ENCODE measurements around the gene NLRP4. TPM values are rescaled to one million over a fixed set of nuclear protein-coding genes. Genes with fewer than 3 reads are reported as not detected.

Gene NLRP4
- total RNA-seq, 4 donors from 2014 or later: not detected

DNA sequence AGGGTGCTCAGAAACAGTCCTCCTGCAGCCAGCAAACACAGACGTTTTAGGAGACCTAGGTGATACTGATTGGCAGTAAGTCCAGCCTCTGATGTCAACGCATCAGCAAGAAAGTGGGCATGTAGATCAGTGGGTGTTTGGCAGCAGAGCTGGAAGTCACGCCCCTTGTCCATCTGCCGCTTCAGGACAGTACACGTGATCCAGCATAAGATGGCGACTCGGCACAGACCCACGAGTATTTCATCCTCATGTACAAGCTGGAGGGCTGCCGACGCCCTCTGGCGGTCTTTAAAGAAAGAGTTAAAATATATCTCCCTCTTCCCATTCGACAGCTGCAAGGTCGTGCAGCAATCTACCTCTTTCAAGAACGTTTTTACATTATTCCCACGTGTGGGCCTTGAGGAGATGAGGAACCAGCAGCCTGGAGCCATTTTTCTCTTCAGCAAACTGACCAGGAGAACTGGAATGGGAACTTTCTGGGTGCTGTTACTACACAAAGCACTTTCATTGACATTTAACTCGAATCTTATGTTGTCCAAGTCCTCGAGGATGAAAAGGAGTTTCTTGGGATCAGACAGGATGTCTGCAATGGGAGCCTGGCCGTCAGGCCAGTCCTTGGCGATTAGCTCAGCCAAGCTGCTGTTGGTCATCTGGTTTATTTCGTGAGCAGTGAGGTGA lies 26.8 kb upstream of the NLRP4 start:
- H3K9me3 ChIP-seq: peaks cover 0 to 3% (median 0%) of the 10 kb centered on the region in 4 donors
- peaks cover 0 to 18% (median 0%) of the 10 kb centered on the region in 4 donors for H3K27me3 ChIP-seq
- H3K27ac ChIP-seq (replicated peaks in 1 of 4): no peak overlapping the region
- TF ChIP-seq POLR2AphosphoS5 (IDR thresholded peaks at IDR 0.05) (no peak), EP300 (IDR thresholded peaks at IDR 0.05) (no peak), POLR2A (IDR thresholded peaks at IDR 0.05; ENCODE audit: low read depth) (no peak)
- TF ChIP-seq, protein P1, sequence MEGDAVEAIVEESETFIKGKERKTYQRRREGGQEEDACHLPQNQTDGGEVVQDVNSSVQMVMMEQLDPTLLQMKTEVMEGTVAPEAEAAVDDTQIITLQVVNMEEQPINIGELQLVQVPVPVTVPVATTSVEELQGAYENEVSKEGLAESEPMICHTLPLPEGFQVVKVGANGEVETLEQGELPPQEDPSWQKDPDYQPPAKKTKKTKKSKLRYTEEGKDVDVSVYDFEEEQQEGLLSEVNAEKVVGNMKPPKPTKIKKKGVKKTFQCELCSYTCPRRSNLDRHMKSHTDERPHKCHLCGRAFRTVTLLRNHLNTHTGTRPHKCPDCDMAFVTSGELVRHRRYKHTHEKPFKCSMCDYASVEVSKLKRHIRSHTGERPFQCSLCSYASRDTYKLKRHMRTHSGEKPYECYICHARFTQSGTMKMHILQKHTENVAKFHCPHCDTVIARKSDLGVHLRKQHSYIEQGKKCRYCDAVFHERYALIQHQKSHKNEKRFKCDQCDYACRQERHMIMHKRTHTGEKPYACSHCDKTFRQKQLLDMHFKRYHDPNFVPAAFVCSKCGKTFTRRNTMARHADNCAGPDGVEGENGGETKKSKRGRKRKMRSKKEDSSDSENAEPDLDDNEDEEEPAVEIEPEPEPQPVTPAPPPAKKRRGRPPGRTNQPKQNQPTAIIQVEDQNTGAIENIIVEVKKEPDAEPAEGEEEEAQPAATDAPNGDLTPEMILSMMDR (IDR thresholded peaks at IDR 0.05): peak in 2 of 3 experiments; percentile 7 to 15
- 41% methylated on average over 14 of the region's 20 CpGs for WGBS
- no peaks in the 10 kb centered on the region for H3K4me1 ChIP-seq
- intact Hi-C loops (cut with DNase I): no loop called here
- no peak for DNase-seq (ENCODE audit: extremely low spot score)
- H3K4me3 ChIP-seq: no peak overlapping the region
- H3K36me3 ChIP-seq: no peaks in the 10 kb centered on the region

DNA sequence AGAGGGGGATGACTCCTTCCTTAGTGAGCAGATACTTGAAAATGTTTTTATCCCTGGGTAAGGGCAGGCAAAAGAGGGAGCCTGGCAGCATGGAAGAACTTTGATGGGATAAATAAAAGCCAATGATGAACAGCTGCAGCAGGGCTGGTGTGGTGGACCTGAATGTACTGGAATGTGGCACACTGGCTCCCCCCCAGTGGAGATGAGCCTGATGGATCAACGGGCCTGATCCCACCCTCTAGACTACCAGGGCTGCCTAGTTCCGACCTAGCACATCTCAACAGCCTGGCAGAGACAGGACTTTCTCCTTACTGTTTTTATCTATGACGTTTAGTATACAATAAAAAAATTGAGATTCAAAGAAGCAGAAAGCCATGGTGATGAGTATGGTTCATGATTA lies 25.0 kb upstream of the NLRP4 start:
- intact Hi-C loops (cut with DNase I): no loop called here

DNA sequence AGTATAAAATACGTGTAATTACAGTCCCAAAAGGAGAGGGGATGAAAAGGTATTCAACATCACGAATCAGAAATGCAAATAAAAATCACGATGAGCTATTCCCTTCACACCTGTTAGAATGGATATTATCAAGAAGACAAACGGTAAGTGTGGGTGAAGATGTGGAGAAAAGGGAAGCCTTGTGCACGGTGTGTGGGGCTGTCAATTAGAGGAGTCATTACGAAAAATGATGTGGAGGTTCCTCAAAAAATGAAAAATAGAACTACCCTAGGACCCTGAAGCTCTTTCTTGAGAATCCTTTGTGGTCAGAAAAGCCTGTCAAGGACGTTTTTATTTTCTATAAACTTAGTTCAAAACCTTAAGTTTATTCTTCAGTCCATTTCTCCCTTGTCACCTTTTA lies 23.9 kb upstream of the NLRP4 start:
- DNase-seq (ENCODE audit: extremely low spot score): no peak
- Histone ChIP-seq H3K4me3 (no peak overlapping the region), H3K36me3 (no peaks in the 10 kb centered on the region), H3K9me3 (no peaks in the 10 kb centered on the region), H3K27ac (replicated peaks in 1 of 4) (no peak overlapping the region), H3K4me1 (no peaks in the 10 kb centered on the region), H3K27me3 (peaks cover 0 to 18% (median 0%) of the 10 kb centered on the region in 4 donors)
- TF ChIP-seq, protein P1 (IDR thresholded peaks at IDR 0.05): no peak
- TF ChIP-seq POLR2AphosphoS5 (IDR thresholded peaks at IDR 0.05) (no peak), POLR2A (IDR thresholded peaks at IDR 0.05; ENCODE audit: low read depth) (no peak), EP300 (IDR thresholded peaks at IDR 0.05) (no peak)
- intact Hi-C loops (cut with DNase I): no loop called here
- WGBS: 52% methylated on average over 7 of the region's 7 CpGs

More for the DNA sequence above, 25.0 kb upstream of the NLRP4 start:
- WGBS: 48% methylated on average over 3 of the region's 3 CpGs
- no peaks in the 10 kb centered on the region for H3K36me3 ChIP-seq
- DNase-seq (ENCODE audit: extremely low spot score): no peak
- no peak overlapping the region for H3K27ac ChIP-seq (replicated peaks in 1 of 4)
- TF ChIP-seq EP300 (IDR thresholded peaks at IDR 0.05): no peak
- no peak for TF ChIP-seq POLR2A (IDR thresholded peaks at IDR 0.05; ENCODE audit: low read depth)
- no peak for TF ChIP-seq POLR2AphosphoS5 (IDR thresholded peaks at IDR 0.05)
- TF ChIP-seq, protein P1 (IDR thresholded peaks at IDR 0.05): no peak
- H3K4me3 ChIP-seq: no peak overlapping the region
- peaks cover 0 to 18% (median 0%) of the 10 kb centered on the region in 4 donors for H3K27me3 ChIP-seq
- no peaks in the 10 kb centered on the region for H3K9me3 ChIP-seq
- no peaks in the 10 kb centered on the region for H3K4me1 ChIP-seq

DNA sequence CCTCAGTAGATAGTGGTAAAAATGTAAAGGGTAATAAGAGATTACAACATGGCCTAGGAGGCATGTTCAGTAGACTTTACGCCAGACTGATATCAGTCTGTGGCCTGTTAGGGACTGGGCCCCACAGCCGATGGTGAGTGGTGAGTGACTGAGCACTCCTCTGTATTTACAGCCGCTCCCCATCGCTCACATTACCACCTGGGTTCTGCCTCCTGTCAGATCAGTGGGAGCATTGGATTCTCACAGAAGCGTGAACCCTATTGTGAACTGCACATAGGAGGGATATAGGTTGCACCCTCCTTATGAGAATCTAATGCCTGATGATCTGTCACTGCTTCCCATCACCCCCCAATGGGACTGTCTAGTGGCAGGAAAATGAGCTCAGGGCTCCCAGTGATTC lies 22.4 kb upstream of the NLRP4 start:
- WGBS: 85% methylated on average over 5 of the region's 5 CpGs
- Histone ChIP-seq H3K27me3 (peaks cover 0 to 18% (median 0%) of the 10 kb centered on the region in 4 donors), H3K36me3 (no peaks in the 10 kb centered on the region), H3K4me1 (no peaks in the 10 kb centered on the region), H3K9me3 (no peaks in the 10 kb centered on the region), H3K4me3 (no peak overlapping the region), H3K27ac (replicated peaks in 1 of 4) (no peak overlapping the region)
- intact Hi-C loops (cut with DNase I): no loop called here
- no peak for TF ChIP-seq POLR2A (IDR thresholded peaks at IDR 0.05; ENCODE audit: low read depth)
- TF ChIP-seq, protein P1 (IDR thresholded peaks at IDR 0.05): no peak
- no peak for TF ChIP-seq EP300 (IDR thresholded peaks at IDR 0.05)
- TF ChIP-seq POLR2AphosphoS5 (IDR thresholded peaks at IDR 0.05): no peak
- DNase-seq (ENCODE audit: extremely low spot score): no peak
